ENCODE results near the gene ADAMTSL4. TPM values are rescaled to one million over a fixed set of nuclear protein-coding genes. Genes with fewer than 3 reads are reported as not detected.
"Not testable (repeated sequence)": the region's sequence is repeated elsewhere in the genome, so short reads cannot be mapped to it uniquely, and the experiment has no call there.

The ADAMTSL4 gene
- total RNA-seq, 1 donor from 2014 or later = 0.46 TPM

GRCh38 chr1:150561254-150561973 lies 12.2 kb downstream of the ADAMTSL4 start:
- H3K36me3 ChIP-seq (ENCODE audit: control insufficient read depth, insufficient read depth, low read length) = no peaks in the 10 kb centered on the region
- DNase-seq (ENCODE audit: low read depth) = peak; percentile 94
- TF ChIP-seq CTCF (IDR thresholded peaks at IDR 0.05; ENCODE audit: insufficient read depth, low read length, poor library complexity, severe bottlenecking) = peak; percentile 19

GRCh38 chr1:150561974-150562445 lies 12.8 kb downstream of the ADAMTSL4 start:
- DNase-seq (ENCODE audit: low read depth) = no peak
- H3K36me3 ChIP-seq (ENCODE audit: control insufficient read depth, insufficient read depth, low read length) = no peaks in the 10 kb centered on the region
- no peak for TF ChIP-seq CTCF (IDR thresholded peaks at IDR 0.05; ENCODE audit: insufficient read depth, low read length, poor library complexity, severe bottlenecking)

More at GRCh38 chr1:150561254-150561973, 12.2 kb downstream of the ADAMTSL4 start:
- Histone ChIP-seq H3K27me3 (ENCODE audit: control insufficient read depth, insufficient read depth, low read length) (no peaks in the 10 kb centered on the region), H3K4me3 (ENCODE audit: low read depth, low read length) (peak overlapping the region; percentile 45)

GRCh38 chr1:150562446-150563339 lies 13.5 kb downstream of the ADAMTSL4 start:
- TF ChIP-seq CTCF (IDR thresholded peaks at IDR 0.05; ENCODE audit: insufficient read depth, low read length, poor library complexity, severe bottlenecking) = no peak
- no peaks in the 10 kb centered on the region for H3K27me3 ChIP-seq (ENCODE audit: control insufficient read depth, insufficient read depth, low read length)
- H3K36me3 ChIP-seq (ENCODE audit: control insufficient read depth, insufficient read depth, low read length) = no peaks in the 10 kb centered on the region
- no peak overlapping the region for H3K4me3 ChIP-seq (ENCODE audit: low read depth, low read length)
- no peak for DNase-seq (ENCODE audit: low read depth)

More at GRCh38 chr1:150561974-150562445, 12.8 kb downstream of the ADAMTSL4 start:
- H3K27me3 ChIP-seq (ENCODE audit: control insufficient read depth, insufficient read depth, low read length) = no peaks in the 10 kb centered on the region
- H3K4me3 ChIP-seq (ENCODE audit: low read depth, low read length) = peak overlapping the region; percentile 45

GRCh38 chr1:150563340-150564038 lies 14.3 kb downstream of the ADAMTSL4 start:
- no peak for DNase-seq (ENCODE audit: low read depth)
- Histone ChIP-seq H3K27me3 (ENCODE audit: control insufficient read depth, insufficient read depth, low read length) (no peaks in the 10 kb centered on the region), H3K36me3 (ENCODE audit: control insufficient read depth, insufficient read depth, low read length) (no peaks in the 10 kb centered on the region), H3K4me3 (ENCODE audit: low read depth, low read length) (no peak overlapping the region)
- TF ChIP-seq CTCF (IDR thresholded peaks at IDR 0.05; ENCODE audit: insufficient read depth, low read length, poor library complexity, severe bottlenecking) = no peak

- TF ChIP-seq CTCF (IDR thresholded peaks at IDR 0.05; ENCODE audit: insufficient read depth, low read length, poor library complexity, severe bottlenecking) = no peak
- no peaks in the 10 kb centered on the region for H3K36me3 ChIP-seq (ENCODE audit: control insufficient read depth, insufficient read depth, low read length)
- no peak for DNase-seq (ENCODE audit: low read depth)
- no peak overlapping the region for H3K4me3 ChIP-seq (ENCODE audit: low read depth, low read length)
- H3K27me3 ChIP-seq (ENCODE audit: control insufficient read depth, insufficient read depth, low read length) = no peaks in the 10 kb centered on the region
Observed at GRCh38 chr1:150564051-150564991, 15.1 kb downstream of the ADAMTSL4 start.

GRCh38 chr1:150565240-150565991 lies 16.2 kb downstream of the ADAMTSL4 start:
- H3K27me3 ChIP-seq (ENCODE audit: control insufficient read depth, insufficient read depth, low read length); DNase-seq (ENCODE audit: low read depth); H3K4me3 ChIP-seq (ENCODE audit: low read depth, low read length); H3K36me3 ChIP-seq (ENCODE audit: control insufficient read depth, insufficient read depth, low read length): not testable (repeated sequence)
